ENCODE measurements around the gene BCAM. TPM values are rescaled to one million over a fixed set of nuclear protein-coding genes. Genes with fewer than 3 reads are reported as not detected.

The BCAM gene
- total RNA-seq, 1 experiment from 2014 or later: 78.7 TPM

DNA sequence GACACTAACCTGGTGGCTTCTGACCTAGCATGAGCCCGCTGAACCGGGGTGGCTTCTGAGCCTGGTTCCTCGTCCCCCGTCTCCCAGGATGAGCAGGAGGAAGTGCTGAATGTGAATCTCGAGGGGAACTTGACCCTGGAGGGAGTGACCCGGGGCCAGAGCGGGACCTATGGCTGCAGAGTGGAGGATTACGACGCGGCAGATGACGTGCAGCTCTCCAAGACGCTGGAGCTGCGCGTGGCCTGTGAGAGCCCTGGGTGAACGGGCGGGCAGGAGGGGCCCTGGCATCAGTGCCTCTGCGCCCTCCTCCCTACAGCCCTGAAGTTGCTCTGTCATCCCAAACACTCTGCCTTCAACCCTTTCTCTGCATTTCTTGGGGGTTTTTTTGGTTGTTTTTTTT lies 5.6 kb downstream of the BCAM start:
- RAD21 ChIA-PET (ENCODE audit: low non-redundant PET in 1 of 2, low total read pairs in 2 of 2, uncharacterized antibody in 2 of 2, unreplicated experiment in 2 of 2): no interaction called here
- no peaks in the 10 kb centered on the region for H3K9me2 ChIP-seq (ENCODE audit: insufficient read depth)
- CTCF ChIA-PET: no interaction called here
- peaks cover 9 to 10% of the 10 kb centered on the region in 2 experiments; a peak in 3 of 4 replicates for H3K36me3 ChIP-seq (ENCODE audit: control insufficient read depth in 1 of 2, insufficient read depth in 2 of 2, low read length in 2 of 2)
- no peaks in the 10 kb centered on the region for H4K20me1 ChIP-seq (ENCODE audit: insufficient read depth)
- no TSS peak for BruUV-seq (replicated peaks)
- H3K27ac ChIP-seq (ENCODE audit: low read depth, low read length): no peak overlapping the region
- no peak overlapping the region for H3K4me3 ChIP-seq (replicated peaks in 1 of 2; ENCODE audit: low read depth in 1 of 2, low read length in 2 of 2)
- peaks cover 6 to 10% of the 10 kb centered on the region in 2 experiments for H3K4me1 ChIP-seq (ENCODE audit: control insufficient read depth in 1 of 2, insufficient read depth in 2 of 2, low read length in 2 of 2)
- POLR2A ChIA-PET: no interaction called here
- DNase-seq (ENCODE audit: low read depth, low spot score) (no peak), ATAC-seq (no peak)
- H3K79me2 ChIP-seq (ENCODE audit: insufficient read depth, low read length): no peaks in the 10 kb centered on the region; the same call in 1 of the 2 replicates
- TF ChIP-seq, protein P1, sequence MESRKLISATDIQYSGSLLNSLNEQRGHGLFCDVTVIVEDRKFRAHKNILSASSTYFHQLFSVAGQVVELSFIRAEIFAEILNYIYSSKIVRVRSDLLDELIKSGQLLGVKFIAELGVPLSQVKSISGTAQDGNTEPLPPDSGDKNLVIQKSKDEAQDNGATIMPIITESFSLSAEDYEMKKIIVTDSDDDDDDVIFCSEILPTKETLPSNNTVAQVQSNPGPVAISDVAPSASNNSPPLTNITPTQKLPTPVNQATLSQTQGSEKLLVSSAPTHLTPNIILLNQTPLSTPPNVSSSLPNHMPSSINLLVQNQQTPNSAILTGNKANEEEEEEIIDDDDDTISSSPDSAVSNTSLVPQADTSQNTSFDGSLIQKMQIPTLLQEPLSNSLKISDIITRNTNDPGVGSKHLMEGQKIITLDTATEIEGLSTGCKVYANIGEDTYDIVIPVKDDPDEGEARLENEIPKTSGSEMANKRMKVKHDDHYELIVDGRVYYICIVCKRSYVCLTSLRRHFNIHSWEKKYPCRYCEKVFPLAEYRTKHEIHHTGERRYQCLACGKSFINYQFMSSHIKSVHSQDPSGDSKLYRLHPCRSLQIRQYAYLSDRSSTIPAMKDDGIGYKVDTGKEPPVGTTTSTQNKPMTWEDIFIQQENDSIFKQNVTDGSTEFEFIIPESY (IDR thresholded peaks at IDR 0.05; ENCODE audit: extremely low read depth, insufficient replicate concordance, low read length): no peak
- no peak overlapping the region for H3K9ac ChIP-seq (ENCODE audit: low read length)
- H3K27me3 ChIP-seq (ENCODE audit: insufficient read depth, low read length): no peaks in the 10 kb centered on the region
- no peak overlapping the region for H2AFZ ChIP-seq (ENCODE audit: low read depth, low read length, poor library complexity, severe bottlenecking)
- intact Hi-C loops (cut with micrococcal nuclease): no loop called here
- H3K9me3 ChIP-seq (ENCODE audit: control insufficient read depth in 1 of 2, insufficient read depth in 1 of 2, low read depth in 1 of 2, low read length in 2 of 2): no peaks in the 10 kb centered on the region
- no peak overlapping the region for H3K4me2 ChIP-seq (ENCODE audit: low read length)

DNA sequence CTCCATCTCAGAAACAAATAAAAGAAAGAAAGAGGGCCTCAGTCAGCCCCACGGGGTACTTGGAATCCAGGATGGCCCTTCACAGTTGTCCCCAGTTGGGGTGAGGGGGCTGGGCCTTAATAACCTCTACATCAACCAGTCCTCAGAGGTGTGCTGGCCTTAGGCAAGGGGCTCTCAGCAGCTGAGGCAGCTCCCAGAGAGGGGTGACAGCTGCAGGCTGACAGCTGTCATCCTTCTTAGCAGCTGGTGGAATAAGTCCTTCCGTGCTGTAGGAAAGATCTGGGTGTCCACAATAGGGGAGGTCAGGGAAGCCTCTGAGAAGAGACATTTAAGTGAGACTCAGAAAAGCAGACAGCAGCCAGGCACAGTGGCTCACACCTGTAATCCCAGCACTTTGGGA lies 7.4 kb downstream of the BCAM start:
- H3K36me3 ChIP-seq (ENCODE audit: control insufficient read depth in 1 of 2, insufficient read depth in 2 of 2, low read length in 2 of 2): peaks cover 9 to 10% of the 10 kb centered on the region in 2 experiments; a peak in 3 of 4 replicates
- H4K20me1 ChIP-seq (ENCODE audit: insufficient read depth): no peaks in the 10 kb centered on the region
- ATAC-seq: no peak
- no peak for DNase-seq (ENCODE audit: low read depth, low spot score)
- no peaks in the 10 kb centered on the region for H3K4me1 ChIP-seq (ENCODE audit: control insufficient read depth in 1 of 2, insufficient read depth in 2 of 2, low read length in 2 of 2)
- no peak overlapping the region for H3K4me2 ChIP-seq (ENCODE audit: low read length)
- RAD21 ChIA-PET (ENCODE audit: low non-redundant PET in 1 of 2, low total read pairs in 2 of 2, uncharacterized antibody in 2 of 2, unreplicated experiment in 2 of 2): no interaction called here
- H3K9me2 ChIP-seq (ENCODE audit: insufficient read depth): no peaks in the 10 kb centered on the region
- no peak for TF ChIP-seq SIN3A (IDR thresholded peaks at IDR 0.05; ENCODE audit: low read depth)
- POLR2A ChIA-PET: no interaction called here
- CTCF ChIA-PET: no interaction called here
- no peak overlapping the region for H3K4me3 ChIP-seq (replicated peaks in 1 of 2; ENCODE audit: low read depth in 1 of 2, low read length in 2 of 2)
- H2AFZ ChIP-seq (ENCODE audit: low read depth, low read length, poor library complexity, severe bottlenecking): no peak overlapping the region
- no peaks in the 10 kb centered on the region for H3K27me3 ChIP-seq (ENCODE audit: insufficient read depth, low read length)
- H3K9ac ChIP-seq (ENCODE audit: low read length): no peak overlapping the region
- H3K27ac ChIP-seq (ENCODE audit: low read depth, low read length): no peak overlapping the region
- intact Hi-C loops (cut with micrococcal nuclease): no loop called here
- H3K9me3 ChIP-seq (ENCODE audit: control insufficient read depth in 1 of 2, insufficient read depth in 1 of 2, low read depth in 1 of 2, low read length in 2 of 2): no peaks in the 10 kb centered on the region
- H3K79me2 ChIP-seq (ENCODE audit: insufficient read depth, low read length): no peaks in the 10 kb centered on the region
- BruUV-seq (replicated peaks): no TSS peak

Data from HCT116 (cell line).